ENCODE data around the gene RCAN2.
"Not testable (repeated sequence)": the region's sequence is repeated elsewhere in the genome, so short reads cannot be mapped to it uniquely, and the experiment has no call there.

RCAN2 gene

GRCh38 chr6:46440141-46440540 is 51.1 kb downstream of the RCAN2 start:
- no peak for DNase-seq (ENCODE audit: low read depth)

GRCh38 chr6:46438245-46438644 is 53.0 kb downstream of the RCAN2 start:
- DNase-seq (ENCODE audit: low read depth) = no peak

- no peak for DNase-seq (ENCODE audit: low read depth)
Observed at GRCh38 chr6:46437671-46438221, 53.5 kb downstream of the RCAN2 start.

GRCh38 chr6:46422619-46423018 is 68.6 kb downstream of the RCAN2 start:
- no peak for DNase-seq (ENCODE audit: low read depth)

- DNase-seq (ENCODE audit: low read depth) = no peak
Observed at GRCh38 chr6:46421939-46422338, 69.3 kb downstream of the RCAN2 start.

- DNase-seq (ENCODE audit: low read depth) = no peak
Observed at GRCh38 chr6:46420921-46421638, 70.2 kb downstream of the RCAN2 start.

- DNase-seq (ENCODE audit: low read depth) = no peak
Observed at GRCh38 chr6:46419576-46420002, 71.7 kb downstream of the RCAN2 start.

- no peak for DNase-seq (ENCODE audit: low read depth)
Observed at GRCh38 chr6:46414398-46414797, 76.9 kb downstream of the RCAN2 start.

GRCh38 chr6:46412662-46413061 is 78.6 kb downstream of the RCAN2 start:
- no peak for DNase-seq (ENCODE audit: low read depth)

GRCh38 chr6:46411456-46412197 is 79.6 kb downstream of the RCAN2 start:
- no peak for DNase-seq (ENCODE audit: low read depth)

- no peak for DNase-seq (ENCODE audit: low read depth)
Observed at GRCh38 chr6:46410334-46410953, 80.8 kb downstream of the RCAN2 start.

GRCh38 chr6:46407776-46408530 is 83.3 kb downstream of the RCAN2 start:
- no peak for DNase-seq (ENCODE audit: low read depth)

- no peak for DNase-seq (ENCODE audit: low read depth)
Observed at GRCh38 chr6:46407246-46407645, 84.0 kb downstream of the RCAN2 start.

GRCh38 chr6:46405620-46406180 is 85.5 kb downstream of the RCAN2 start:
- not testable (repeated sequence) for DNase-seq (ENCODE audit: low read depth)

- no peak for DNase-seq (ENCODE audit: low read depth)
Observed at GRCh38 chr6:46400898-46401297, 90.4 kb downstream of the RCAN2 start.

- DNase-seq (ENCODE audit: low read depth) = no peak
Observed at GRCh38 chr6:46395530-46395929, 95.7 kb downstream of the RCAN2 start.

GRCh38 chr6:46393940-46394337 is 97.3 kb downstream of the RCAN2 start:
- DNase-seq (ENCODE audit: low read depth) = no peak

GRCh38 chr6:46393161-46393939 is 97.9 kb downstream of the RCAN2 start:
- no peak for DNase-seq (ENCODE audit: low read depth)

GRCh38 chr6:46392294-46392693 is 99.0 kb downstream of the RCAN2 start:
- DNase-seq (ENCODE audit: low read depth) = no peak

GRCh38 chr6:46390153-46390876 is 100.9 kb downstream of the RCAN2 start:
- DNase-seq (ENCODE audit: low read depth) = no peak

Data from activated gamma-delta T cell treated with anti-CD3 and anti-CD28 coated beads, Interleukin-2, amount 50 U/mL, for 16 hours (primary cell).